ENCODE results near the gene ZMYND12. TPM values are rescaled to one million over a fixed set of nuclear protein-coding genes. Genes with fewer than 3 reads are reported as not detected.

The ZMYND12 gene
- total and polyA plus RNA-seq, 2 donors (not counting 3 experiments of a cell fraction or from before 2014, with no cell fraction given) = 0.33 to 0.40 TPM

DNA sequence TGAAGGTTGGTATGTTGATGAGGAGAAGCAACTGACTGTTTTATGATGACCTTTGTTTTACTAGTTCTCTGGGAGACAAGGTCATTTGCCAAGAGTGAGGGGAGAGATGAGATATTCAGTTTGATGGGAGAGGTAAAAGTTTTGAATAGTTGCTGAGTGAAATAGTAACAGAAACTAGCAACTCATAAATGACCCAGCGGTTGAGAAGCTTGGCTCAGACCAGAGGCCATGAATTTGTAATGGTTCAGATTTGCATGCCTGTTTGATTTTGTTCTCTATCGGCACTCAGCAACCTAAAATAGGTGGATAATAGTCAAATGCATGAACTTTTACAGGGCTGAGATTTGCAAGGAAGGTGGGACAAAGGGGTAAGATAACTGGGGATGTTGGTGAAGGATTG is 13.9 kb upstream of the ZMYND12 start:
- ChIA-PET POLR2A (no interaction called here), CTCF (interaction anchor here (0.7 kb wide), 1 partner anchor 12 kb away, joined by 4 read pairs; no protein-coding TSS in a partner anchor)
- FAIRE-seq (no peak), DNase-seq (ENCODE audit: low read depth, low spot score) (no peak)
- Histone ChIP-seq H3K4me1 (ENCODE audit: control insufficient read depth, extremely low read depth, insufficient read depth, low read length) (no peaks in the 10 kb centered on the region), H3K27me3 (ENCODE audit: control insufficient read depth in 2 of 2, insufficient read depth in 2 of 2, low read length in 2 of 2) (peaks cover 17% of the 10 kb centered on the region in 2 experiments), H4K20me1 (replicated peaks; ENCODE audit: control insufficient read depth, extremely low read depth, insufficient read depth, low read length) (no peaks in the 10 kb centered on the region), H3K27ac (ENCODE audit: insufficient read depth, low read depth, low read length) (no peak overlapping the region), H3K79me2 (ENCODE audit: control insufficient read depth, insufficient read depth, low read length) (no peaks in the 10 kb centered on the region), H3K4me3 (replicated peaks in 1 of 3; ENCODE audit: insufficient read depth in 1 of 3, low read depth in 1 of 3, low read length in 3 of 3) (no peak overlapping the region), H3K9me1 (replicated peaks; ENCODE audit: control insufficient read depth, extremely low read depth, insufficient read depth, low read length) (no peaks in the 10 kb centered on the region), H3K36me3 (ENCODE audit: control insufficient read depth in 2 of 2, extremely low read depth in 1 of 2, insufficient read depth in 2 of 2, low read length in 2 of 2) (no peaks in the 10 kb centered on the region), H2AFZ (ENCODE audit: low read depth, low read length) (no peak overlapping the region), H3K4me2 (ENCODE audit: insufficient read depth, low read length) (no peak overlapping the region), H3K9ac (replicated peaks; ENCODE audit: extremely low read depth, insufficient read depth, low read length) (no peak overlapping the region), H3K9me3 (replicated peaks; ENCODE audit: control insufficient read depth, insufficient read depth, low read length) (no peaks in the 10 kb centered on the region)
- no TSS peak for BruUV-seq (replicated peaks)
- dilution Hi-C loops (cut with MboI; ENCODE audit: extremely low pct_ligation_motif_present, low sequenced_read_pairs) (no loop called here), intact Hi-C loops (cut with micrococcal nuclease) (no loop called here)
- no peak for TF ChIP-seq GATA2 (IDR thresholded peaks at IDR 0.05; ENCODE audit: insufficient read depth, insufficient read length, low read depth, low read length)
- no peak for TF ChIP-seq JUN (IDR thresholded peaks at IDR 0.05; ENCODE audit: borderline replicate concordance, insufficient read depth, insufficient read length, low read depth)
- TF ChIP-seq FOS (IDR thresholded peaks at IDR 0.05; ENCODE audit: borderline replicate concordance, insufficient read depth, low read length) = no peak
- TF ChIP-seq POLR2AphosphoS5 (IDR thresholded peaks at IDR 0.05; ENCODE audit: insufficient read depth, low read depth, low read length) = no peak
- TF ChIP-seq EZH2 (IDR thresholded peaks at IDR 0.05; ENCODE audit: borderline replicate concordance, low read depth, low read length, severe bottlenecking) = no peak
- TF ChIP-seq, protein P1, sequence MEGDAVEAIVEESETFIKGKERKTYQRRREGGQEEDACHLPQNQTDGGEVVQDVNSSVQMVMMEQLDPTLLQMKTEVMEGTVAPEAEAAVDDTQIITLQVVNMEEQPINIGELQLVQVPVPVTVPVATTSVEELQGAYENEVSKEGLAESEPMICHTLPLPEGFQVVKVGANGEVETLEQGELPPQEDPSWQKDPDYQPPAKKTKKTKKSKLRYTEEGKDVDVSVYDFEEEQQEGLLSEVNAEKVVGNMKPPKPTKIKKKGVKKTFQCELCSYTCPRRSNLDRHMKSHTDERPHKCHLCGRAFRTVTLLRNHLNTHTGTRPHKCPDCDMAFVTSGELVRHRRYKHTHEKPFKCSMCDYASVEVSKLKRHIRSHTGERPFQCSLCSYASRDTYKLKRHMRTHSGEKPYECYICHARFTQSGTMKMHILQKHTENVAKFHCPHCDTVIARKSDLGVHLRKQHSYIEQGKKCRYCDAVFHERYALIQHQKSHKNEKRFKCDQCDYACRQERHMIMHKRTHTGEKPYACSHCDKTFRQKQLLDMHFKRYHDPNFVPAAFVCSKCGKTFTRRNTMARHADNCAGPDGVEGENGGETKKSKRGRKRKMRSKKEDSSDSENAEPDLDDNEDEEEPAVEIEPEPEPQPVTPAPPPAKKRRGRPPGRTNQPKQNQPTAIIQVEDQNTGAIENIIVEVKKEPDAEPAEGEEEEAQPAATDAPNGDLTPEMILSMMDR (IDR thresholded peaks at IDR 0.05; ENCODE audit: extremely low read depth in 1 of 2, insufficient read depth in 1 of 2, low read depth in 1 of 2, low read length in 2 of 2) = no peak
- TF ChIP-seq MYC (IDR thresholded peaks at IDR 0.05; ENCODE audit: low read depth, low read length) = no peak
- TF ChIP-seq, protein P2, sequence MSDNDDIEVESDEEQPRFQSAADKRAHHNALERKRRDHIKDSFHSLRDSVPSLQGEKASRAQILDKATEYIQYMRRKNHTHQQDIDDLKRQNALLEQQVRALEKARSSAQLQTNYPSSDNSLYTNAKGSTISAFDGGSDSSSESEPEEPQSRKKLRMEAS (IDR thresholded peaks at IDR 0.05; ENCODE audit: insufficient read depth, insufficient read length) = no peak
- TF ChIP-seq POLR2A (IDR thresholded peaks at IDR 0.05; ENCODE audit: low read depth, low read length) = no peak
